ENCODE data around the gene COG3. TPM values are rescaled to one million over a fixed set of nuclear protein-coding genes. Genes with fewer than 3 reads are reported as not detected.
A peak's percentile ranks its signal among the peaks of the same experiment; 100 is the strongest.

COG3 gene
- total and polyA plus RNA-seq, 2 of the 13 experiments (the other 11 are each of a cell fraction or from before 2014, with no cell fraction given): 37.8 to 47.5 TPM

DNA sequence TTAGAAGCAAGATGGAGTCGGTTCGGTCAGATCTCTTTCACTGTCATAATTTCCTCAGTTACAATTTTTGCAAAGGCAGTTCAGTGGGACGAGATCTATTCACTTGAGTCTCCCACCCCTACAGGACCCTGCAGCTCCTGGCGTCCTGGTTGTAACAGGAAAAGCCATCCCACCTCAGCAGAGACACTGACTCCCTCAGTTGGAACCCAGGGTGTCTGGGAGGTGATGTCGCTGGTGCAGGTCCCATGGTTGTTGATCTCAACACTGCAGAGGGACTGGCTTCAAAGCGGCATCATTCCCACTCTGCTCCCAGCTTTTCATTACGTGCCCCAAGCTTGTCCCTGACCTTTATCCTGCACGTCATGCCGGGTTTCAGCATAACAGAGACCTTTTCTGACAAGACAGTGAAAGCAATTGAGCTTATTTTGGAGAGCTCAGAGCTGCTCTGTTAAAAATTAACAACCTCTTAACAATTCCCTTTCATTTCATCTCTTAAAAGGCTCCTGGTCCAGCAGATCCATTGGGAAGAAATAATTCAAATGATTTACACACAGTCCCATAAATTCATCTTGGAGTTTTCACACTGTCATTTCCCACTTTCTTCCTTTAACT is 17.6 kb upstream of the COG3 start (continued):
- TF ChIP-seq, protein P1, sequence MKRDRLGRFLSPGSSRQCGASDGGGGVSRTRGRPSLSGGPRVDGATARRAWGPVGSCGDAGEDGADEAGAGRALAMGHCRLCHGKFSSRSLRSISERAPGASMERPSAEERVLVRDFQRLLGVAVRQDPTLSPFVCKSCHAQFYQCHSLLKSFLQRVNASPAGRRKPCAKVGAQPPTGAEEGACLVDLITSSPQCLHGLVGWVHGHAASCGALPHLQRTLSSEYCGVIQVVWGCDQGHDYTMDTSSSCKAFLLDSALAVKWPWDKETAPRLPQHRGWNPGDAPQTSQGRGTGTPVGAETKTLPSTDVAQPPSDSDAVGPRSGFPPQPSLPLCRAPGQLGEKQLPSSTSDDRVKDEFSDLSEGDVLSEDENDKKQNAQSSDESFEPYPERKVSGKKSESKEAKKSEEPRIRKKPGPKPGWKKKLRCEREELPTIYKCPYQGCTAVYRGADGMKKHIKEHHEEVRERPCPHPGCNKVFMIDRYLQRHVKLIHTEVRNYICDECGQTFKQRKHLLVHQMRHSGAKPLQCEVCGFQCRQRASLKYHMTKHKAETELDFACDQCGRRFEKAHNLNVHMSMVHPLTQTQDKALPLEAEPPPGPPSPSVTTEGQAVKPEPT (CRISPR knock-in tag; IDR thresholded peaks at IDR 0.05; ENCODE audit: low read depth): 0 out of 2 replicates have a peak, but pooled peaks have one; percentile 56
- TF ChIP-seq, protein P2, sequence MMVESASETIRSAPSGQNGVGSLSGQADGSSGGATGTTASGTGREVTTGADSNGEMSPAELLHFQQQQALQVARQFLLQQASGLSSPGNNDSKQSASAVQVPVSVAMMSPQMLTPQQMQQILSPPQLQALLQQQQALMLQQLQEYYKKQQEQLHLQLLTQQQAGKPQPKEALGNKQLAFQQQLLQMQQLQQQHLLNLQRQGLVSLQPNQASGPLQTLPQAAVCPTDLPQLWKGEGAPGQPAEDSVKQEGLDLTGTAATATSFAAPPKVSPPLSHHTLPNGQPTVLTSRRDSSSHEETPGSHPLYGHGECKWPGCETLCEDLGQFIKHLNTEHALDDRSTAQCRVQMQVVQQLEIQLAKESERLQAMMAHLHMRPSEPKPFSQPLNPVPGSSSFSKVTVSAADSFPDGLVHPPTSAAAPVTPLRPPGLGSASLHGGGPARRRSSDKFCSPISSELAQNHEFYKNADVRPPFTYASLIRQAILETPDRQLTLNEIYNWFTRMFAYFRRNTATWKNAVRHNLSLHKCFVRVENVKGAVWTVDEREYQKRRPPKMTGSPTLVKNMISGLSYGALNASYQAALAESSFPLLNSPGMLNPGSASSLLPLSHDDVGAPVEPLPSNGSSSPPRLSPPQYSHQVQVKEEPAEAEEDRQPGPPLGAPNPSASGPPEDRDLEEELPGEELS (CRISPR knock-in tag; IDR thresholded peaks at IDR 0.05): peak; percentile 89
- no peak for TF ChIP-seq LCORL (IDR thresholded peaks at IDR 0.05)
- TF ChIP-seq LCORL (CRISPR knock-in tag; IDR thresholded peaks at IDR 0.05): peak; percentile 82
- peak; percentile 88 for TF ChIP-seq ISL2 (CRISPR knock-in tag; IDR thresholded peaks at IDR 0.05)
- no peak for TF ChIP-seq DNMT1 (CRISPR knock-in tag; IDR thresholded peaks at IDR 0.05)
- peak; percentile 69 to 93; a peak in 3 of 4 replicates for TF ChIP-seq EP300 (IDR thresholded peaks at IDR 0.05; ENCODE audit: low read depth in 2 of 2, low read length in 2 of 2)
- peak; percentile 83; the same call in 1 of the 2 replicates for TF ChIP-seq EP300 (CRISPR knock-in tag; IDR thresholded peaks at IDR 0.05; ENCODE audit: borderline replicate concordance)
- TF ChIP-seq, protein P3, sequence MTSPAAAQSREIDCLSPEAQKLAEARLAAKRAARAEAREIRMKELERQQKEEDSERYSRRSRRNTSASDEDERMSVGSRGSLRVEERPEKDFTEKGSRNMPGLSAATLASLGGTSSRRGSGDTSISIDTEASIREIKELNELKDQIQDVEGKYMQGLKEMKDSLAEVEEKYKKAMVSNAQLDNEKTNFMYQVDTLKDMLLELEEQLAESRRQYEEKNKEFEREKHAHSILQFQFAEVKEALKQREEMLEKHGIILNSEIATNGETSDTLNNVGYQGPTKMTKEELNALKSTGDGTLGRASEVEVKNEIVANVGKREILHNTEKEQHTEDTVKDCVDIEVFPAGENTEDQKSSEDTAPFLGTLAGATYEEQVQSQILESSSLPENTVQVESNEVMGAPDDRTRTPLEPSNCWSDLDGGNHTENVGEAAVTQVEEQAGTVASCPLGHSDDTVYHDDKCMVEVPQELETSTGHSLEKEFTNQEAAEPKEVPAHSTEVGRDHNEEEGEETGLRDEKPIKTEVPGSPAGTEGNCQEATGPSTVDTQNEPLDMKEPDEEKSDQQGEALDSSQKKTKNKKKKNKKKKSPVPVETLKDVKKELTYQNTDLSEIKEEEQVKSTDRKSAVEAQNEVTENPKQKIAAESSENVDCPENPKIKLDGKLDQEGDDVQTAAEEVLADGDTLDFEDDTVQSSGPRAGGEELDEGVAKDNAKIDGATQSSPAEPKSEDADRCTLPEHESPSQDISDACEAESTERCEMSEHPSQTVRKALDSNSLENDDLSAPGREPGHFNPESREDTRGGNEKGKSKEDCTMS (CRISPR knock-in tag; conservative IDR thresholded peaks at IDR 0.05): no peak
- peak; percentile 38; the same call in 1 of the 2 replicates for TF ChIP-seq CEBPB (IDR thresholded peaks at IDR 0.05; ENCODE audit: borderline replicate concordance, low read depth, low read length)
- TF ChIP-seq MEIS1 (CRISPR knock-in tag; IDR thresholded peaks at IDR 0.05; ENCODE audit: borderline replicate concordance): peak; percentile 88; the same call in 1 of the 2 replicates
- TF ChIP-seq SSRP1 (CRISPR knock-in tag; IDR thresholded peaks at IDR 0.05): no peak
- no peak for TF ChIP-seq ZNF138 (CRISPR knock-in tag; IDR thresholded peaks at IDR 0.05; ENCODE audit: low read depth)
- no peak for TF ChIP-seq RFXANK (CRISPR knock-in tag; IDR thresholded peaks at IDR 0.05)
- TF ChIP-seq SALL2 (CRISPR knock-in tag; IDR thresholded peaks at IDR 0.05): no peak
- TF ChIP-seq CHD2 (IDR thresholded peaks at IDR 0.05; ENCODE audit: low read depth, low read length): no peak
- TF ChIP-seq NR2F1 (CRISPR knock-in tag; IDR thresholded peaks at IDR 0.05): peak; percentile 81 to 92
- no peak for TF ChIP-seq MED8 (CRISPR knock-in tag; IDR thresholded peaks at IDR 0.05; ENCODE audit: insufficient replicate concordance)
- TF ChIP-seq, protein P4, sequence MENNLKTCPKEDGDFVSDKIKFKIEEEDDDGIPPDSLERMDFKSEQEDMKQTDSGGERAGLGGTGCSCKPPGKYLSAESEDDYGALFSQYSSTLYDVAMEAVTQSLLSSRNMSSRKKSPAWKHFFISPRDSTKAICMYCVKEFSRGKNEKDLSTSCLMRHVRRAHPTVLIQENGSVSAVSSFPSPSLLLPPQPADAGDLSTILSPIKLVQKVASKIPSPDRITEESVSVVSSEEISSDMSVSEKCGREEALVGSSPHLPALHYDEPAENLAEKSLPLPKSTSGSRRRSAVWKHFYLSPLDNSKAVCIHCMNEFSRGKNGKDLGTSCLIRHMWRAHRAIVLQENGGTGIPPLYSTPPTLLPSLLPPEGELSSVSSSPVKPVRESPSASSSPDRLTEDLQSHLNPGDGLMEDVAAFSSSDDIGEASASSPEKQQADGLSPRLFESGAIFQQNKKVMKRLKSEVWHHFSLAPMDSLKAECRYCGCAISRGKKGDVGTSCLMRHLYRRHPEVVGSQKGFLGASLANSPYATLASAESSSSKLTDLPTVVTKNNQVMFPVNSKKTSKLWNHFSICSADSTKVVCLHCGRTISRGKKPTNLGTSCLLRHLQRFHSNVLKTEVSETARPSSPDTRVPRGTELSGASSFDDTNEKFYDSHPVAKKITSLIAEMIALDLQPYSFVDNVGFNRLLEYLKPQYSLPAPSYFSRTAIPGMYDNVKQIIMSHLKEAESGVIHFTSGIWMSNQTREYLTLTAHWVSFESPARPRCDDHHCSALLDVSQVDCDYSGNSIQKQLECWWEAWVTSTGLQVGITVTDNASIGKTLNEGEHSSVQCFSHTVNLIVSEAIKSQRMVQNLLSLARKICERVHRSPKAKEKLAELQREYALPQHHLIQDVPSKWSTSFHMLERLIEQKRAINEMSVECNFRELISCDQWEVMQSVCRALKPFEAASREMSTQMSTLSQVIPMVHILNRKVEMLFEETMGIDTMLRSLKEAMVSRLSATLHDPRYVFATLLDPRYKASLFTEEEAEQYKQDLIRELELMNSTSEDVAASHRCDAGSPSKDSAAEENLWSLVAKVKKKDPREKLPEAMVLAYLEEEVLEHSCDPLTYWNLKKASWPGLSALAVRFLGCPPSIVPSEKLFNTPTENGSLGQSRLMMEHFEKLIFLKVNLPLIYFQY (CRISPR knock-in tag; IDR thresholded peaks at IDR 0.05; ENCODE audit: borderline replicate concordance): no peak
- TF ChIP-seq SP2 (CRISPR knock-in tag; IDR thresholded peaks at IDR 0.05): no peak
